ENCODE measurements around the gene USP47. TPM values are rescaled to one million over a fixed set of nuclear protein-coding genes. Genes with fewer than 3 reads are reported as not detected.
A peak's percentile ranks its signal among the peaks of the same experiment; 100 is the strongest.

Gene USP47
- total and polyA plus RNA-seq, 2 of the 13 experiments (the other 11 are each of a cell fraction or from before 2014, with no cell fraction given), result 12.2 to 52.7 TPM

DNA sequence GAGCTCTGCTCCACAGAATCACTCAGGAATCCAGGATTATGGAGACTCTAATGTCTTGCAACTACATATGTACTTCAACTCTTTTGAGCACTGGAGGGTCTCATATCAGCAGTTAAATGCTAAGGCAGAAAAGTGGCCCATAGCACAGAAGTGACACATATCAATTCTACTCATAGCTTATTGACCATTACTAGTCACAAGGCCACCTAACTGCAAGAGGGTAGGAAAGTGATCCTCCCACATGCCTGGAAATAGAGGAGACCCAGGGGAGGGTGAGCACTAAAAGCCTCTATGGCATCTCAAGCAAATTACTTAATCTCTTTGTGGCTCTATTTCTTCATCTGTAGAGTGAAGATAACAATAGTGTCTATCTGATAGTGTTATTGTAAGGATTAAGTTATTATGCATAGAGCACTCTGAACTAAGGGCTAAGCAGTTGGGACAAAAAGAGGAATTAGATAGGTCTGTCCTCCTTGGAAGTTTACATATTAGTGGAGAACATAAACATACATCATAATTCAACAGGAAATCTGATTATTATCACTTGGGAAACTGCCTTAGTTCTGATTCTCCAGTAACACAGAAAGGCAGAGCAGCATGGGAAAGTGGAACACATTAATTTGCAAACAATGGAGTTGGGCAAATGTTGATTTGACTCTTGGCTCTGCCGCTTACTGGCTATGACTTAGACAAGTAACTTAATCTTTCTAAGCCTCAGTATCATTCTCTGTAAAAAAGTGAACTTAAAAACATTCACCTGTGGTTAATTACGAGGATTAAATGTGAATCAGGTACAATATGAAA lies 25.1 kb upstream of the USP47 start (continued):
- TF ChIP-seq, protein P1, sequence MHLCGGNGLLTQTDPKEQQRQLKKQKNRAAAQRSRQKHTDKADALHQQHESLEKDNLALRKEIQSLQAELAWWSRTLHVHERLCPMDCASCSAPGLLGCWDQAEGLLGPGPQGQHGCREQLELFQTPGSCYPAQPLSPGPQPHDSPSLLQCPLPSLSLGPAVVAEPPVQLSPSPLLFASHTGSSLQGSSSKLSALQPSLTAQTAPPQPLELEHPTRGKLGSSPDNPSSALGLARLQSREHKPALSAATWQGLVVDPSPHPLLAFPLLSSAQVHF (CRISPR knock-in tag; IDR thresholded peaks at IDR 0.05), result no peak
- TF ChIP-seq DNMT3B (CRISPR knock-in tag; conservative IDR thresholded peaks at IDR 0.05), result no peak
- TF ChIP-seq, protein P2, sequence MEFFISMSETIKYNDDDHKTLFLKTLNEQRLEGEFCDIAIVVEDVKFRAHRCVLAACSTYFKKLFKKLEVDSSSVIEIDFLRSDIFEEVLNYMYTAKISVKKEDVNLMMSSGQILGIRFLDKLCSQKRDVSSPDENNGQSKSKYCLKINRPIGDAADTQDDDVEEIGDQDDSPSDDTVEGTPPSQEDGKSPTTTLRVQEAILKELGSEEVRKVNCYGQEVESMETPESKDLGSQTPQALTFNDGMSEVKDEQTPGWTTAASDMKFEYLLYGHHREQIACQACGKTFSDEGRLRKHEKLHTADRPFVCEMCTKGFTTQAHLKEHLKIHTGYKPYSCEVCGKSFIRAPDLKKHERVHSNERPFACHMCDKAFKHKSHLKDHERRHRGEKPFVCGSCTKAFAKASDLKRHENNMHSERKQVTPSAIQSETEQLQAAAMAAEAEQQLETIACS (CRISPR knock-in tag; IDR thresholded peaks at IDR 0.05), result no peak
- TF ChIP-seq, protein P3, sequence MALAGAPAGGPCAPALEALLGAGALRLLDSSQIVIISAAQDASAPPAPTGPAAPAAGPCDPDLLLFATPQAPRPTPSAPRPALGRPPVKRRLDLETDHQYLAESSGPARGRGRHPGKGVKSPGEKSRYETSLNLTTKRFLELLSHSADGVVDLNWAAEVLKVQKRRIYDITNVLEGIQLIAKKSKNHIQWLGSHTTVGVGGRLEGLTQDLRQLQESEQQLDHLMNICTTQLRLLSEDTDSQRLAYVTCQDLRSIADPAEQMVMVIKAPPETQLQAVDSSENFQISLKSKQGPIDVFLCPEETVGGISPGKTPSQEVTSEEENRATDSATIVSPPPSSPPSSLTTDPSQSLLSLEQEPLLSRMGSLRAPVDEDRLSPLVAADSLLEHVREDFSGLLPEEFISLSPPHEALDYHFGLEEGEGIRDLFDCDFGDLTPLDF (CRISPR knock-in tag; IDR thresholded peaks at IDR 0.05), result no peak
- no peak for TF ChIP-seq HDAC1 (CRISPR knock-in tag; IDR thresholded peaks at IDR 0.05)
- no peak for TF ChIP-seq ZFP82 (CRISPR knock-in tag; IDR thresholded peaks at IDR 0.05; ENCODE audit: borderline replicate concordance)
- no peak for TF ChIP-seq ZNF780A (CRISPR knock-in tag; IDR thresholded peaks at IDR 0.05)

DNA sequence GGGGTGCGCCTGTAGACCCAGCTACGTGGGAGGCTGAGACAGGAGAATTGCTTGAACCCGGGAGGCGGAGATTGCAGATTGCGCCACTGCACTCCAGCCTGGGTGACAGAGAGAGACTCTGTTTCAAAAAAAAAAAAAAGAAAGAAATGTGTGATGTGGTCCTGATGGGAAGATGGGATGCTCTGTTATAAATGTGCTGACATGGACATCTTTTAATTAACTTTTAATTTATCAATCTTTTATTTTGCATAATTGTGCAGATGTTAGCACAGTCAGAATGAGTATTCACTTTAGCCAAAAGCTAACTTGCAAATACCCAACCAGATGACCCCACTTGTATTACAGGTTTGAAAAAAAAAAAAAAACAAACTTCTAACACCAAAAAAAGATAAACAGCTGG lies 23.8 kb upstream of the USP47 start:
- Histone ChIP-seq H2AFZ (ENCODE audit: low read length) (no peak overlapping the region), H3K36me3 (replicated peaks in 1 of 2; ENCODE audit: control insufficient read depth in 1 of 2, insufficient read depth in 2 of 2, low read length in 2 of 2) (no peaks in the 10 kb centered on the region), H3K9ac (ENCODE audit: insufficient read depth, low read depth, low read length) (no peak overlapping the region), H3K4me3 (replicated peaks in 1 of 3; ENCODE audit: insufficient read depth in 1 of 3, low read depth in 2 of 3, low read length in 3 of 3) (no peak overlapping the region), H3K27ac (ENCODE audit: extremely low read length, insufficient read depth, low read length) (no peak overlapping the region), H3K9me3 (ENCODE audit: low read length) (no peaks in the 10 kb centered on the region), H3K79me2 (ENCODE audit: insufficient read depth, low read length) (no peaks in the 10 kb centered on the region), H3K4me2 (ENCODE audit: low read depth, low read length) (no peak overlapping the region), H3K4me1 (ENCODE audit: insufficient read depth, low read length) (peaks cover 24% of the 10 kb centered on the region), H3K27me3 (ENCODE audit: control insufficient read depth in 1 of 2, insufficient read depth in 2 of 2, low read length in 2 of 2) (no peaks in the 10 kb centered on the region), H4K20me1 (ENCODE audit: insufficient read depth, low read length) (no peaks in the 10 kb centered on the region)
- FAIRE-seq (no peak), DNase-seq (ENCODE audit: low spot score) (no peak), ATAC-seq (no peak)
- in situ Hi-C loops (cut with HindIII; ENCODE audit: extremely low pct_ligation_motif_present, low pct_unique_long_range_greater_than_20kb), result loop anchor here (25.0 kb wide), 1 partner anchor 469 kb away; no protein-coding TSS in a partner anchor
- no TSS peak for BruUV-seq (replicated peaks)
- POLR2A ChIA-PET, result no interaction called here
- intact Hi-C loops (cut with micrococcal nuclease; ENCODE audit: unreplicated experiment), result no loop called here
- CTCF ChIA-PET (ENCODE audit: low intra/inter-chr PET ratio, low total read pairs), result no interaction called here
- TF ChIP-seq KLF6 (CRISPR knock-in tag; IDR thresholded peaks at IDR 0.05) (no peak), MAFK (conservative IDR thresholded peaks at IDR 0.05 in 1 of 2, IDR thresholded peaks at IDR 0.05 in 1 of 2; ENCODE audit: low read length in 2 of 2) (peak in 1 of 2 experiments; percentile 75; a peak in 3 of 4 replicates), MAFF (IDR thresholded peaks at IDR 0.05; ENCODE audit: low read depth, low read length) (peak; percentile 59; the same call in 1 of the 2 replicates)
- whole genome bisulfite sequencing (ENCODE audit: low lambda C conversion rate), result 78% methylated on average over 5 of the region's 5 CpGs
